CD8-positive, alpha-beta memory T cell (primary cell): ENCODE measurements around the gene RGS14. TPM values are rescaled to one million over a fixed set of nuclear protein-coding genes. Genes with fewer than 3 reads are reported as not detected.

Experiments
- CTCF ChIA-PET: fragments of 350-600 bp; sonication (Branson Sonifier 250); formaldehyde crosslinking; loops from one replicate; lab custom pipeline; 2021; ENCODE audit warnings: antibody characterized with exemption; lab: Charles Lee
- POLR2A ChIA-PET: fragments of 350-600 bp; sonication (Branson Sonifier 250); formaldehyde crosslinking; loops from one replicate; lab custom pipeline; 2021; ENCODE audit warnings: antibody characterized with exemption; lab: Charles Lee
- DNase-seq, 5 donors: peaks; one replicate each; pipeline versions ENCODE4 v3.0.0 to v3.0.0-alpha.2; 2020 to 2022; ENCODE audit warnings: mixed read lengths in 1 of 5
- H3K27ac ChIP-seq: one replicate; pipeline ENCODE4 v1.7.0; 2013; ENCODE audit warnings: low read depth, mild to moderate bottlenecking, low read length, moderate library complexity
- H3K27me3 ChIP-seq: 2 replicates; pipeline ENCODE4 v1.7.0; 2013; ENCODE audit warnings: low read length, mild to moderate bottlenecking; ENCODE audit not compliant: insufficient read depth, poor library complexity, severe bottlenecking
- H3K36me3 ChIP-seq: 2 replicates; pipeline ENCODE4 v1.7.0; 2013; ENCODE audit warnings: mild to moderate bottlenecking, low read length, moderate library complexity; ENCODE audit not compliant: insufficient read depth
- H3K4me1 ChIP-seq: 2 replicates; pipeline ENCODE4 v1.7.0; 2013; ENCODE audit warnings: mild to moderate bottlenecking, low read length, moderate library complexity; ENCODE audit not compliant: insufficient read depth
- H3K4me3 ChIP-seq: 2 replicates; pipeline ENCODE4 v1.7.0; 2013; ENCODE audit warnings: mild to moderate bottlenecking, low read length
- H3K9me3 ChIP-seq: 2 replicates; pipeline ENCODE4 v1.7.0; 2013; ENCODE audit warnings: mild to moderate bottlenecking, low read length
- H3K27ac Mint-ChIP-seq, 8 donors: one replicate each; pipeline ENCODE4 v1.8.0; 2020 to 2021; ENCODE audit warnings: mixed read lengths in 8 of 8, mild to moderate bottlenecking in 6 of 8, inconsistent platforms in 3 of 8, moderate library complexity in 3 of 8
- H3K27me3 Mint-ChIP-seq, 2 donors: one replicate each; pipeline ENCODE4 v1.8.0; 2020 to 2021; ENCODE audit warnings: mixed read lengths in 2 of 2, mild to moderate bottlenecking in 1 of 2, moderate library complexity in 1 of 2
- H3K36me3 Mint-ChIP-seq, 3 donors: one replicate each; pipeline ENCODE4 v1.8.0; 2020 to 2021; ENCODE audit warnings: mixed read lengths in 3 of 3, inconsistent platforms in 1 of 3, mild to moderate bottlenecking in 1 of 3
- H3K4me1 Mint-ChIP-seq, 3 donors: one replicate each; pipeline ENCODE4 v1.8.0; 2020 to 2021; ENCODE audit warnings: mixed read lengths in 3 of 3, inconsistent platforms in 1 of 3, mild to moderate bottlenecking in 1 of 3
- H3K4me3 Mint-ChIP-seq, 7 donors: one replicate each; pipeline ENCODE4 v1.8.0; 2020 to 2021; ENCODE audit warnings: mixed read lengths in 7 of 7, mild to moderate bottlenecking in 6 of 7, moderate library complexity in 4 of 7, inconsistent platforms in 2 of 7
- H3K9me3 Mint-ChIP-seq, 5 donors: one replicate each; pipeline ENCODE4 v1.8.0; 2020 to 2022; ENCODE audit warnings: mixed read lengths in 5 of 5, mild to moderate bottlenecking in 3 of 5, moderate library complexity in 2 of 5, inconsistent platforms in 1 of 5
- polyA plus RNA-seq: library from polyadenylated mRNA; unstranded; fragments of 300-500 nt; fragmentation: Illumina TruSeq; gene quantifications from one replicate; pipeline ENCODE4 v1.2.3, GENCODE V29; 2021
- total RNA-seq, 2 experiments: library from RNA; stranded (reverse); gene quantifications; one replicate each; pipeline ENCODE4 v1.2.3, GENCODE V29; 2021

RGS14 gene
- total and polyA plus RNA-seq, 3 experiments from 2014 or later = 60.5 to 83.5 (median 61.9) TPM

GRCh38 chr5:177343777-177344176 lies 13.9 kb upstream of the RGS14 start:
- no peak for DNase-seq
- H3K27me3 Mint-ChIP-seq = no peaks in the 10 kb centered on the region
- Histone ChIP-seq H3K9me3 (no peaks in the 10 kb centered on the region), H3K4me3 (no peak overlapping the region), H3K4me1 (peaks cover 22% of the 10 kb centered on the region), H3K27me3 (no peaks in the 10 kb centered on the region), H3K27ac (no peak overlapping the region), H3K36me3 (peaks cover 13% of the 10 kb centered on the region)
- CTCF ChIA-PET = interaction anchor here (0.7 to 3.4 kb wide), 2 partner anchors 25 to 27 kb away, joined by 3 to 13 read pairs; no protein-coding TSS in a partner anchor
- H3K4me1 Mint-ChIP-seq = peaks cover 38 to 55% (median 46%) of the 10 kb centered on the region in 3 donors
- H3K27ac Mint-ChIP-seq = peak overlapping the region in 2 of 8 donors; percentile 0 to 74
- peaks cover 10 to 59% (median 16%) of the 10 kb centered on the region in 3 donors for H3K36me3 Mint-ChIP-seq
- POLR2A ChIA-PET = interaction anchor here (0.5 kb wide), 1 partner anchor 71 kb away, joined by 3 read pairs; no protein-coding TSS in a partner anchor
- H3K9me3 Mint-ChIP-seq = no peaks in the 10 kb centered on the region
- peak overlapping the region in 1 of 7 donors; percentile 27 for H3K4me3 Mint-ChIP-seq

GRCh38 chr5:177344891-177345290 lies 12.8 kb upstream of the RGS14 start:
- H3K27ac ChIP-seq = no peak overlapping the region
- peaks cover 14% of the 10 kb centered on the region for H3K36me3 ChIP-seq
- no peak overlapping the region for H3K4me3 ChIP-seq
- peaks cover 3 to 59% (median 10%) of the 10 kb centered on the region in 3 donors for H3K36me3 Mint-ChIP-seq
- no peaks in the 10 kb centered on the region for H3K9me3 ChIP-seq
- CTCF ChIA-PET = interaction anchor here (3.4 kb wide), 1 partner anchor 26 kb away, joined by 13 read pairs; no protein-coding TSS in a partner anchor
- POLR2A ChIA-PET = interaction anchor here (0.7 kb wide), 1 partner anchor 255 kb away, joined by 3 read pairs; no protein-coding TSS in a partner anchor
- DNase-seq = no peak
- H3K9me3 Mint-ChIP-seq = no peaks in the 10 kb centered on the region
- peak overlapping the region in 1 of 8 donors; percentile 21 for H3K27ac Mint-ChIP-seq
- H3K27me3 Mint-ChIP-seq = no peaks in the 10 kb centered on the region
- H3K4me1 ChIP-seq = peaks cover 22% of the 10 kb centered on the region
- no peaks in the 10 kb centered on the region for H3K27me3 ChIP-seq
- H3K4me1 Mint-ChIP-seq = peaks cover 40 to 55% (median 50%) of the 10 kb centered on the region in 3 donors
- no peak overlapping the region for H3K4me3 Mint-ChIP-seq

GRCh38 chr5:177346820-177347219 lies 10.9 kb upstream of the RGS14 start:
- Histone ChIP-seq H3K36me3 (peaks cover 17% of the 10 kb centered on the region), H3K27ac (no peak overlapping the region), H3K9me3 (no peaks in the 10 kb centered on the region), H3K4me1 (peaks cover 35% of the 10 kb centered on the region), H3K27me3 (no peaks in the 10 kb centered on the region), H3K4me3 (no peak overlapping the region)
- Mint-ChIP-seq H3K27ac (peak overlapping the region in 6 of 8 donors; percentile 22 to 69 (median 46)), H3K4me3 (peak overlapping the region in 4 of 7 donors; percentile 5 to 76 (median 18)), H3K9me3 (no peaks in the 10 kb centered on the region), H3K36me3 (peaks cover 0 to 64% (median under 1%) of the 10 kb centered on the region in 3 donors), H3K27me3 (no peaks in the 10 kb centered on the region), H3K4me1 (peaks cover 49 to 67% (median 58%) of the 10 kb centered on the region in 3 donors)
- DNase-seq = no peak
- ChIA-PET CTCF (interaction anchor here (0.8 to 3.4 kb wide), 4 partner anchors 24 to 154 kb away, joined by 3 to 13 read pairs (median 4); no protein-coding TSS in a partner anchor), POLR2A (interaction anchor here (0.6 kb wide), 1 partner anchor 37 kb away, joined by 3 read pairs; no protein-coding TSS in a partner anchor)

GRCh38 chr5:177347699-177348098 lies 10.0 kb upstream of the RGS14 start:
- peaks cover 40% of the 10 kb centered on the region for H3K4me1 ChIP-seq
- no peak overlapping the region for H3K4me3 ChIP-seq
- H3K27me3 ChIP-seq = no peaks in the 10 kb centered on the region
- ChIA-PET POLR2A (no interaction called here), CTCF (no interaction called here)
- no peak overlapping the region for H3K27ac ChIP-seq
- DNase-seq = no peak
- peaks cover 17% of the 10 kb centered on the region for H3K36me3 ChIP-seq
- Mint-ChIP-seq H3K36me3 (peaks cover 0 to 60% (median 0%) of the 10 kb centered on the region in 3 donors), H3K4me3 (peak overlapping the region in 3 of 7 donors; percentile 5 to 76 (median 24)), H3K4me1 (peaks cover 51 to 69% (median 61%) of the 10 kb centered on the region in 3 donors), H3K27ac (peak overlapping the region in 3 of 8 donors; percentile 3 to 55 (median 26)), H3K27me3 (no peaks in the 10 kb centered on the region), H3K9me3 (no peaks in the 10 kb centered on the region)
- no peaks in the 10 kb centered on the region for H3K9me3 ChIP-seq

GRCh38 chr5:177349362-177349647 lies 8.4 kb upstream of the RGS14 start:
- no peak for DNase-seq
- H3K27me3 Mint-ChIP-seq = no peaks in the 10 kb centered on the region
- peak overlapping the region in 7 of 8 donors; percentile 17 to 100 (median 58) for H3K27ac Mint-ChIP-seq
- H3K4me3 ChIP-seq = no peak overlapping the region
- H3K4me1 Mint-ChIP-seq = peaks cover 47 to 68% (median 56%) of the 10 kb centered on the region in 3 donors
- no peak overlapping the region for H3K27ac ChIP-seq
- peak overlapping the region; percentile 30 to 100 (median 97) for H3K4me3 Mint-ChIP-seq
- no peaks in the 10 kb centered on the region for H3K9me3 ChIP-seq
- H3K9me3 Mint-ChIP-seq = no peaks in the 10 kb centered on the region
- peaks cover 17% of the 10 kb centered on the region for H3K36me3 ChIP-seq
- H3K27me3 ChIP-seq = no peaks in the 10 kb centered on the region
- peaks cover 0 to 53% (median 0%) of the 10 kb centered on the region in 3 donors for H3K36me3 Mint-ChIP-seq
- ChIA-PET CTCF (interaction anchor here (0.9 to 6.0 kb wide), 2 partner anchors 40 to 54 kb away, joined by 3 to 37 read pairs; no protein-coding TSS in a partner anchor), POLR2A (interaction anchor here (1.8 kb wide), 1 partner anchor 11 kb away, joined by 5 read pairs; no protein-coding TSS in a partner anchor)
- H3K4me1 ChIP-seq = peaks cover 40% of the 10 kb centered on the region

- Mint-ChIP-seq H3K9me3 (no peaks in the 10 kb centered on the region), H3K27ac (peak overlapping the region; percentile 31 to 100 (median 93)), H3K4me1 (peaks cover 51 to 72% (median 61%) of the 10 kb centered on the region in 3 donors), H3K36me3 (peaks cover 0 to 52% (median 0%) of the 10 kb centered on the region in 3 donors), H3K4me3 (peak overlapping the region; percentile 97 to 100 (median 98)), H3K27me3 (no peaks in the 10 kb centered on the region)
- CTCF ChIA-PET = interaction anchor here (1.1 to 6.0 kb wide), 4 partner anchors 19 to 53 kb away, joined by 3 to 37 read pairs (median 10); no protein-coding TSS in a partner anchor
- Histone ChIP-seq H3K27ac (no peak overlapping the region), H3K4me1 (peaks cover 40% of the 10 kb centered on the region), H3K27me3 (no peaks in the 10 kb centered on the region), H3K9me3 (no peaks in the 10 kb centered on the region), H3K36me3 (peaks cover 17% of the 10 kb centered on the region), H3K4me3 (no peak overlapping the region)
- peak in 1 of 5 donors; percentile 35 for DNase-seq
- POLR2A ChIA-PET = interaction anchor here (1.8 kb wide), 1 partner anchor 10 kb away, joined by 5 read pairs; no protein-coding TSS in a partner anchor
Measured at GRCh38 chr5:177349762-177350161, 8.0 kb upstream of the RGS14 start.

- Histone ChIP-seq H3K4me3 (peak overlapping the region; percentile 93), H3K9me3 (no peaks in the 10 kb centered on the region), H3K4me1 (peaks cover 50% of the 10 kb centered on the region), H3K27ac (peak overlapping the region; percentile 96), H3K36me3 (peaks cover 17% of the 10 kb centered on the region), H3K27me3 (no peaks in the 10 kb centered on the region)
- ChIA-PET POLR2A (interaction anchor here (1.0 to 2.7 kb wide), 6 partner anchors 9 to 109 kb away, joined by 3 to 23 read pairs (median 6); partner anchors contain the start of gene PRR7), CTCF (interaction anchor here (1.0 to 11.5 kb wide), 10 partner anchors 10 to 962 kb away, joined by 3 to 118 read pairs (median 6); partner anchors contain the start of genes HIGD2A, NOP16 and PDLIM7)
- Mint-ChIP-seq H3K36me3 (peaks cover 0 to 47% (median 0%) of the 10 kb centered on the region in 3 donors), H3K4me3 (peak overlapping the region; percentile 97 to 100 (median 98)), H3K27me3 (no peaks in the 10 kb centered on the region), H3K4me1 (peaks cover 59 to 76% (median 72%) of the 10 kb centered on the region in 3 donors), H3K9me3 (no peaks in the 10 kb centered on the region), H3K27ac (peak overlapping the region; percentile 94 to 100 (median 100))
- DNase-seq = peak in 1 of 5 donors; percentile 43
Measured at GRCh38 chr5:177350776-177351391, 6.8 kb upstream of the RGS14 start.
